SKM-1 (cell line): ENCODE results near the gene POU4F1.

Experiments
- DNase-seq: peaks from one replicate; lab custom pipeline; 2025; ENCODE audit not compliant: unreplicated experiment; lab: John Stamatoyannopoulos, UW

Gene POU4F1

DNA sequence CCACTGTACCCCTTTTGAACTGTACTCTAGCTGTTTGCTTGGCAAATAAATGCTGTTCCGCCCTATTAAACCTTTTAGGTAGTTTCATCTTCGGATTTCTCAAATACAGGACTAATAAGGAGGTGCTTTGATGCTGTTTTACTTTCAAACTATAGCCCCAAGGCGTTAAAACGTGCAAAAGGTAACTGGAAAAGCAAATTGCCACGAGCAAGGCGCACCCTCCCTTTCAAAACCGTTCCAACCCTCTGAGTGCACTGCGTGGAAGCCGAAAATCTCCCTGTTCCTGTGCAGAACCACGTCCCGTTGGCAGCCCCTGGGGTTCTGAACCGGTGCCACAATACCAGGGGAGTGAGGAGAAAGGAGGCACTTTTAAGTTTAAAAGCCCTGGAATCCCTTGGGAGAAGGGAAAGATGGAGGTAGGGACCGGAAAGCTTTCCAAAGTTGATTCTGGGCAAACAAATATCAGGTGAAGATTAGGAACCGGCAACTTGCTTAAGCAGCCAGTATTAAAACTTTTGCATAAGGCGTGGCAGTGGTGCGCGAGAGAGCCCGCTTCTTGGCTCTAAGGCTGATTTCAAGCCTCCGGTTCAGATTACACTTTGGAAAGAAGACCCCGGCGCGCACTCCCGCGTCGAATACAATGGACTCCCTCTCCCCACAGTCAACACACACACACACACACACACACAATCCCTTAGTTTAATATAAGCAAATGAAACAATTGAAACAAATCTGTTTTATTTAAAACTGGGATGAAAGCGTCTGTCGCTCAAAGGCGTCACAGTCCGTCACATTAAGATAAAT is 9.5 kb downstream of the POU4F1 start:
- DNase-seq, result no peak

DNA sequence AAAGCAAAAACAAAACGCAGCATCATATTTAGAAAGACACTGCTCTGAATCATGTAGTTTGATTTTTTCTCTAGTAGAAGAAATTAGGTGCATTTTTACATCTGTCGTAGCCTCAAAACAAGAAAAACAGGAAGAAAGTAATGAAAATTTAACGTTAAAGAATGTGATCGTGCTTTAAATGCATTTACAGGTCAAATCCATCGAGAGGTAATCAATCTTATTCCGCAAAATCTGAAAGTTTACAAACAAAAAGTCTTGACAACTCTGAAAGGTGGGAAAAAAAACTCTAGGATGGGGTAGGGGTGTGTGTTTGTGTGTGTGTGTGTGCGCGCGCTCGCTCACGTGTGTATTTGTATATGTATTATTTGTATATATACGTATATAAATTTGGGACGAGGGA is 10.2 kb downstream of the POU4F1 start:
- no peak for DNase-seq

DNA sequence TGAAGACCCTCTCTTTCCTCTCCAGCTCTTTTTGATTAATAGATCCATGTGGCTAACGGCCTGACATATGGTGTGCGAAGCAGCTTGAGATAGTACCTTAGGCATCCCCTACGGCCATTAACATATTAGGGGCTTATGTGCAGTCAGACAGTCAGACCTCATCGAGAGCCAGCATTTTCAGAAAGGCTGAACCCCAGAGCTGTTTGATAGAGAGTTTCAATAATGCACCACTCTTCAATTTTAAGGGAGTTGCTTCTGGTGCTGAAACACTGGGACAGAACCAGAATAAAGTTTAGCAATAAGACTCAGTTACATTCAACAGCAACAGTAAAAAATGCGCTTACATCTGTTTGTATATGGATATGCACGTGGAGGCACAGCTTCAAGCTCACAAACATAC is 10.8 kb downstream of the POU4F1 start:
- no peak for DNase-seq

DNA sequence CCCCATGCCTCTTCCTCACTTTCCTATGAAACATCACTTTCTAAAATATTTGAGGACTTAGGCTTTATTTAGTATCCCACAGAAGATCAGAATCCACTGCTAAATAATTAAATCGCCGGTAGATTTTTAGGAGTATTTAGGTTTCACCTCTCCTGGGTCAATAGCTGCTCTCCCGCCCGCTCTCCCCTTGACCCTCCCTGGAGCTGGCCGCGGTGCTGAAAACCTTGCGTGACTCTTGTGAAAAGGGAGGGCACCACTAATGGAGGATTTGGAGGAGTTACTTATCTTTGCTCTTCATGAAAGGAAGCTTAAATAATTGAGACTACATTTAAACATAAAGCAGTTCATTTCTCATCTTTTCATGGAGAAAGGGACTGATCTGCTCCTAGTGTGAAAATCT is 14.1 kb downstream of the POU4F1 start:
- DNase-seq, result no peak

DNA sequence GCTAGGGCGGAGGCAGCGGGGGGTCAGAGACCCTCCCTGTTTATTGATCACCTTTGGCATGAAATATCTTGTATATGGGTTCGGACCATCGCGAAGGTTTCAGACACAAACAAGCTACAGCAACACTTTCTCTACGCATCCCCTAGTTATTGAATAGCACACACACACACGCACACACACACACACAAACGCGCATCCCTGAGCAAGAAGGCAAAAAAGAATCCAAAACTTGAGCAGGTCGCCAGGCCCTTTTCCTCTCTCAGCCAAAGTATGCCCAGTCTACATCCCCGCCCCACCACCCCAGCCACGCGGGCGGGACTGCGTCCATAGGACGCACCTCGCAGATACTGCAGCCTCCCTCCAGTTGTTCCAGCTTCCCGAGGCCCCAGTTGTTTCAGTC is 16.0 kb downstream of the POU4F1 start:
- DNase-seq, result no peak

DNA sequence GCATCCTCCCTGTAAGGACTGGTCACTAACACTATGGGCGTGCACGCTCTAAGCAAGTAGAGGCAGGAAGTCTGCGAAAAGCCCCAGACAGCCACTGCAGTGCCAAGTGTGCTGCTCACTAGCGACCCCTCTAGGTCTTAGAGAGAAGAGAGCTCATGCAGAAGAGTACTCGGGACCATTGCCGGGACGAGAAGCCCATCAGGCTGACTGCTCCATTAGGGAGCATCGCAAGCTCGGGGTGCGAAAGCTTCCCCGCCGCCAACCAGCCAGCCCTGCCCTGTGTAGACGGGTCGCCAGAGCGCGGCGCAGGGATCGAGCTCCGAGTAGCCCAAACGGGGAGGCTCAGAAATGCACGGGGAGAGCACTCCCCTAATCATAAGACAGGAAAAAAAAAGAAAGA is 16.6 kb downstream of the POU4F1 start:
- DNase-seq, result no peak

DNA sequence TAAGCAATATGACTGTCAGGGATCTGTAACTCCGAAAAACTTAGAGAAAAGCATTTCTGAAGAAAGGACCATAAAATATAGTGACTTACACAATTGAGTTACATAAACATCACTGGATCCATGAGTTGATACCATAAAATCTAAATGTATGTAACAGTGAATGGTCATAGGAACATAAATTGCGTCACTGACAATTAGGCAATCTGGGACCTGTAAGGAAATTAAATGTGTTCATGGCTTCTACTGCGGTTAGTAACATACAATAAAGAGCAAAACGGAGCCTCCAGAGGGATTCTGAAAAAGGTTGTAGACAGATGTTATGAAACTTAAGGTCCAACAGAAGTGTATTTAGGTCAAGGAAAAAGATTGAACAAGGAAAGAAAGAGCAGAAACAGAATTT is 27.1 kb downstream of the POU4F1 start:
- no peak for DNase-seq

DNA sequence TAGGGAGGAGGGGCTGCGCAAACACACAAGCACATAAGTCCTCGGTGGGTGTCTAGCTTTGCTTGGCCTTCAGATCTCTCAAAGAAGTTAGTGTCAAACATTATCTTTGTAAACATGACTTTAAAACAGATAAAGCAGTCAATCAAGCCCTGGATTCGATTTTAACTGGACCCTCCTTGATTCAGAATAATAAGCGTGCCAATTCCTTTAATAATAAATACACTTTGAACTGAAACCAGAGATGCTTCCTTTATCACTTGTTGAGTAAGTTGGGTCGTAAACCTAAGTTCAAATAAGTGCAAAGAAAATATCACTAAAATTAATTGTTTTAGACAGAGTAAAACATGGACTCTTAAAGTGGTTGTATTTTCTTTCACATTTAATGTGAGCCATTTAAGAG is 30.9 kb downstream of the POU4F1 start:
- no peak for DNase-seq

DNA sequence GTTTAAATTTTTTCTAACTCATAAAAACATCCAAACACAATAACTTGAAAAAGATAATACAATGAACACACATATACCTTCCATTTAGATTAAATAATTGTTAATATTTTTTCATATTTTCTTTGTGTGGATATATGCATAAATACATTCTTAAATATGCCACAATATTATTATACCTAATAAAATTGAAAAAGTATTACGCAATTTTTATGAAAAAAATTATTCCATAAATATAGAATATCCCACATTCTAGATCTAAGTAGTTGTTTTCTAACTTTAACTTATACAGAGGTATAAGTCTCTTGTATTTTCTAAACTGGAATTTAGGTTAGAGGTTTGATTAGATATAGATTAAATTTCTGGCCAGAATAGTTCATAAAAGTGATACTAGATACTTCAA is 34.3 kb downstream of the POU4F1 start:
- no peak for DNase-seq

DNA sequence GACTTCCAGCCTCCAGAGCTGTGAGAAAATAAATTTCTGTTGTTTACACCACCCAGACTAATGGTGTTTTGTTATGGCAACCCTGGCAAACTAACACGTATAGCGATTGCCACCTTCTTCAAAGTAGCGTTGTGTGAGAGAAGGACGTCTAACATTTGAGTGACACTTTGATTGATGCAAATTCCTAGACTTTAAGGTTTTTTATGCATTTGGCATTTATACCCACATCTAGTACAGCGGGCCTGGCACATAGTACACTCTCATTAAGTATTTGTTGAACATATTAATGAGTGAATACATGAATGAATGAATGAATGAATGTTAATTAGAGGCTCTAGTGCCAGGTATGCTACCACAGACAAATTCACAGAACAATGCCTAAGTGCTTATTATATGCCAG is 36.7 kb downstream of the POU4F1 start:
- DNase-seq, result no peak

DNA sequence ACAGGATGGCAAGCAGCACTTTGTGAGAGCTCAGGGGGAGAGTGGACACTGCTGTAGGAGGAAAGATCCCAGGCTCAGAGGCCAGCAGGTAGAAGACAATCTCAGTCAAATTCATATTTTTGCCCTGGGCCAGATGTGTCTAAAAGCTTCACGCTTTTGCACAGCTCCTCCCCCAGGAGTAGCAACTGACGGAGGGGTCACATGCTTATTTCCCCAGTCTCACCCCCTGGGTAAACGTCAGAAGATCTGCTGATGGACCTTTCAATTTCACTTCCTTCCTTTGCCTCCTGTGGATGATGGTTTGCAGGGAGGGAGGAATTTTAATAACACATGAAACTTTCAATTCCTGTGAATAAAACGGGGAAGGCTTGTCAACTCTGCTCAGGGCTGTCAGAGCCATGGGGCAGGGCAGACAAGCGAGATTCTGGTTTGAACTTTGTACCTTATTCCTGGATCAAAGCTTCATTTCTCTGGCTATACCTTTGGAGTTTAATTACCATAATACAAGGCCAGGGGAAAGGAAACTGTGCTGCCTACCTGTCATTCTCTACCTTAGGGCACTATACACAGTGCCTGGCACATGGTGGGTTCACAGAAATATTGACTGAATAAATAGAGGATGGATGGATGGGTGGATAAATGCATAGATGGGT is 41.0 kb downstream of the POU4F1 start:
- no peak for DNase-seq
